PC-9 (cell line): ENCODE measurements around the gene SPON1. TPM values are rescaled to one million over a fixed set of nuclear protein-coding genes. Genes with fewer than 3 reads are reported as not detected.

ENCODE experiments used
- BruUV-seq: library from RNA; stranded (reverse); fragments of 400-500 nt; replicated peaks from 2 replicates; lab custom pipeline; 2021; lab: Mats Ljungman, UMichigan
- CTCF ChIA-PET: fragments of 300-600 bp; sonication (Branson Sonifier 250); formaldehyde crosslinking; loops from one replicate; lab custom pipeline; 2022; ENCODE audit warnings: antibody characterized with exemption; lab: Charles Lee
- POLR2A ChIA-PET: fragments of 300-600 bp; sonication (Branson Sonifier 250); formaldehyde crosslinking; loops from one replicate; lab custom pipeline; 2022; ENCODE audit warnings: antibody characterized with exemption; ENCODE audit not compliant: unreplicated experiment; lab: Charles Lee
- DNase-seq, 2 experiments: peaks; one replicate each; pipeline versions ENCODE4 v3.0.0 to v3.0.0-alpha.2; 2015 to 2022; ENCODE audit warnings: mixed read lengths in 1 of 2
- H2AFZ ChIP-seq: fragments of 200-600 bp; sonication (generic); 2 replicates; pipeline ENCODE4 v1.8.1; 2017; ENCODE audit warnings: antibody characterized with exemption
- H3F3A ChIP-seq: fragments of 200-600 bp; sonication (generic); 2 replicates; pipeline ENCODE4 v1.8.1; 2017; ENCODE audit warnings: antibody characterized with exemption, mild to moderate bottlenecking, low read depth; ENCODE audit not compliant: insufficient read depth
- H3K27ac ChIP-seq: fragments of 200-600 bp; sonication (generic); 2 replicates; pipeline ENCODE4 v1.6.1; 2016; ENCODE audit warnings: mixed run types
- H3K27me3 ChIP-seq: fragments of 200-600 bp; sonication (generic); 2 replicates; pipeline ENCODE4 v1.6.1; 2016; ENCODE audit warnings: low read depth, mixed run types; ENCODE audit not compliant: insufficient read depth
- H3K36me3 ChIP-seq: fragments of 200-600 bp; sonication (generic); 2 replicates; pipeline ENCODE4 v1.6.1; 2016; ENCODE audit warnings: low read depth, mixed run types
- H3K4me1 ChIP-seq: fragments of 200-600 bp; sonication (generic); replicated peaks from 2 replicates; pipeline ENCODE4 v1.6.1; 2016; ENCODE audit warnings: mixed run types; ENCODE audit not compliant: insufficient read depth
- H3K4me2 ChIP-seq: fragments of 200-600 bp; sonication (generic); 2 replicates; pipeline ENCODE4 v1.6.1; 2017; ENCODE audit warnings: mixed run types
- H3K4me3 ChIP-seq: fragments of 200-600 bp; sonication (generic); 2 replicates; pipeline ENCODE4 v1.6.1; 2016; ENCODE audit warnings: mixed run types
- H3K79me2 ChIP-seq: fragments of 200-600 bp; sonication (generic); 2 replicates; pipeline ENCODE4 v1.6.1; 2017; ENCODE audit warnings: low read depth, mixed run types
- H3K9me2 ChIP-seq: fragments of 200-600 bp; sonication (generic); 2 replicates; pipeline ENCODE4 v1.8.1; 2017; ENCODE audit warnings: mild to moderate bottlenecking; ENCODE audit not compliant: insufficient read depth
- H3K9me3 ChIP-seq: fragments of 200-600 bp; sonication (generic); 2 replicates; pipeline ENCODE4 v1.8.1; 2016; ENCODE audit warnings: low read depth; ENCODE audit not compliant: insufficient read depth
- H4K20me1 ChIP-seq: fragments of 200-600 bp; sonication (generic); 2 replicates; pipeline ENCODE4 v1.8.1; 2017; ENCODE audit not compliant: insufficient read depth
- EZH2 ChIP-seq: fragments of 200-600 bp; sonication (generic); IDR thresholded peaks from 2 replicates; pipeline ENCODE4 v1.8.0; 2017; ENCODE audit warnings: antibody characterized with exemption, low read depth
- intact Hi-C: fragments of 100-400 bp; cut with micrococcal nuclease; formaldehyde crosslinking; loops from one replicate; pipeline ENCODE4 v1.10.0; 2022; ENCODE audit not compliant: unreplicated experiment
- total RNA-seq: library from RNA; stranded (reverse); gene quantifications from 2 replicates; pipeline ENCODE4 v1.2.3, GENCODE V29; 2021
- TF ChIP-seq, protein P1 (sequence below): fragments of 200-600 bp; sonication (generic); conservative IDR thresholded peaks from 2 replicates; pipeline ENCODE4 v1.6.1; 2017; ENCODE audit warnings: mixed run types, antibody characterized with exemption, mild to moderate bottlenecking, moderate library complexity

The SPON1 gene
- total RNA-seq, 1 experiment from 2014 or later: 0.70 TPM

DNA sequence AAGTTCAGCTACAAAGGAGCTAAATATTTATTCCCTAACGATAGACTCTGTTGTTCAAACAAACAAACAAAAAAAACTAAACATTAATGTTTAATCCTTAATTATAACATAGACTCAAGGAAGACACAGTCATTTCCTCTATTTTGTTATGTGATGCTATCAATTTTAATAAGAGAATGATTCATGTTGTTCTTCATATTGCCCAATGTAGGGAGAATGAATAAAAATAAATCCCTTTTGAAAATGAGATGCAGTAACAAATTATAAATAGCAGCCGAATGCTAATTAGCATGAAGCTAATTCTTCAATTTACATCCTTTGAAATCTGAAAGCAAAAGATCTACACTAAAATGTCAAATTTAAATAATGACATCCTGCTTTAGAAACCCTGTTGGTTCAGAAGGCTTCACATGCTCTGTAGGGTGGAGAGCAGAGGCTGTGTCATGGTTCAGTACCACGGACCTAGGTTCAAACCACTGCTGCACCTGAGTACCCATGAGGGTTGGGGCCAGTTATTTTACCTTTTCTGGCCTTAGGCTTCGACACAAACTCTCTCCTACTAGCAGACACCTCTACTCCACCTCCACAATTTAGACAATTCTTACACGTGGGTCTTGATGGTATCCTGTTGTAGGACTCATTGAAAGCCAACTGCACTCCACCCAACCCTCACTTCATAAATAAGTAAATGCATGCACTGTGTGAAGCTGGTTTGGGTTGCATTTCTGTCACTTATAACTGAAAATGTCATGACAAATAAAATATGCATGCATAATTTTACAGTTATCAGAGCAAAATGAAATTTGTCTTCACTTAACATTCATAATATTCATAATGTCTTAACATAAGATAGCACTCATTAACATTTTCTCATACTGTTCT lies 307.4 kb downstream of the SPON1 start:
- Histone ChIP-seq H4K20me1 (no peaks in the 10 kb centered on the region), H3K4me3 (no peak overlapping the region), H3K27me3 (no peaks in the 10 kb centered on the region), H2AFZ (no peak overlapping the region), H3F3A (no peaks in the 10 kb centered on the region), H3K79me2 (no peaks in the 10 kb centered on the region), H3K27ac (no peak overlapping the region), H3K9me3 (no peaks in the 10 kb centered on the region), H3K9me2 (no peaks in the 10 kb centered on the region), H3K36me3 (no peaks in the 10 kb centered on the region), H3K4me1 (no peaks in the 10 kb centered on the region), H3K4me2 (no peak overlapping the region)
- TF ChIP-seq, protein P1, sequence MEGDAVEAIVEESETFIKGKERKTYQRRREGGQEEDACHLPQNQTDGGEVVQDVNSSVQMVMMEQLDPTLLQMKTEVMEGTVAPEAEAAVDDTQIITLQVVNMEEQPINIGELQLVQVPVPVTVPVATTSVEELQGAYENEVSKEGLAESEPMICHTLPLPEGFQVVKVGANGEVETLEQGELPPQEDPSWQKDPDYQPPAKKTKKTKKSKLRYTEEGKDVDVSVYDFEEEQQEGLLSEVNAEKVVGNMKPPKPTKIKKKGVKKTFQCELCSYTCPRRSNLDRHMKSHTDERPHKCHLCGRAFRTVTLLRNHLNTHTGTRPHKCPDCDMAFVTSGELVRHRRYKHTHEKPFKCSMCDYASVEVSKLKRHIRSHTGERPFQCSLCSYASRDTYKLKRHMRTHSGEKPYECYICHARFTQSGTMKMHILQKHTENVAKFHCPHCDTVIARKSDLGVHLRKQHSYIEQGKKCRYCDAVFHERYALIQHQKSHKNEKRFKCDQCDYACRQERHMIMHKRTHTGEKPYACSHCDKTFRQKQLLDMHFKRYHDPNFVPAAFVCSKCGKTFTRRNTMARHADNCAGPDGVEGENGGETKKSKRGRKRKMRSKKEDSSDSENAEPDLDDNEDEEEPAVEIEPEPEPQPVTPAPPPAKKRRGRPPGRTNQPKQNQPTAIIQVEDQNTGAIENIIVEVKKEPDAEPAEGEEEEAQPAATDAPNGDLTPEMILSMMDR: no peak
- TF ChIP-seq EZH2: no peak
- POLR2A ChIA-PET: no interaction called here
- no TSS peak for BruUV-seq
- intact Hi-C loops: no loop called here
- CTCF ChIA-PET: no interaction called here
- no peak for DNase-seq

DNA sequence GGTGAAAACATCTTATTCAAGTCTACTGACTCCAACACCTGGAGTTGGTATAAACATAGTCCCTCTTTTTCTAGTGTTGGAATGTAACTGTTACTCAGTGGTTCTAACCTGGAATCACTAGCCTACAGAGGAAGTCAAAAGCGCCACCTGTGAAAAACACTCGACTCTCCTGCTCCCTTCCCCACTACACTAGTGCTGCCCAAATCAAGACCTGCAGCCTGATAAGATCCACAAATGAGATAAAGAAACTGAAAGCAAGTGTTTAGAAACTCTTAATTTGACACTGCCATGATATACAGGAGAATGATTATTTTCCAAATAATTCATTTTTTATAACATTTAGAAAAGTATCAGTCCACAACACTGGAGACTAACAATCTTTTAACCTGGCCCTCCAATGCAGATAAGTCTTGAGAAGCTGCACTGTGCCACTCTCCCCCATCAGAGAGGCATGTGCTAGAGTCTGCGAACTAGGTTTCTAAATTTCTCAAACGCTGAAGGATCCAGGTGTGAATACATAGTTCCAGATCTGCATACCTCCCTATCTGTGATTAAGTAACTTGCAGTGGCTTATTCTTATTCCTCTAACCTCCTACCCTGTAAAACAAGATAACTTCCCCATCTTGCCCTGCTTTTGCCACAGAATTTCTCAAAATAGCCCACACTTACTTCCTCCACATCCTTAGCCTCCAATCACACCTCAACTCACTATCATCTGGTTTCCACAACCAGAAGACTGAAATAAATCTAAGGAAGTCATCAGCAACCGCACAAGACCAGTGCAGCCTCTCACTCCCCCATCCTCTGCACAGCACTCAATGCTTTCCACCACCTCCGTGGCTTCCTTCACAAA lies 308.4 kb downstream of the SPON1 start:
- BruUV-seq: no TSS peak
- no peaks in the 10 kb centered on the region for H3K4me1 ChIP-seq
- intact Hi-C loops: no loop called here
- H4K20me1 ChIP-seq: no peaks in the 10 kb centered on the region
- no peak for TF ChIP-seq EZH2
- TF ChIP-seq, protein P1: no peak
- H3K36me3 ChIP-seq: no peaks in the 10 kb centered on the region
- H3K4me3 ChIP-seq: no peak overlapping the region
- no peak for DNase-seq
- no peaks in the 10 kb centered on the region for H3K9me3 ChIP-seq
- no peak overlapping the region for H2AFZ ChIP-seq
- H3K27me3 ChIP-seq: no peaks in the 10 kb centered on the region
- ChIA-PET POLR2A (no interaction called here), CTCF (no interaction called here)
- H3K27ac ChIP-seq: no peak overlapping the region
- no peak overlapping the region for H3K4me2 ChIP-seq
- H3K79me2 ChIP-seq: no peaks in the 10 kb centered on the region
- H3K9me2 ChIP-seq: no peaks in the 10 kb centered on the region
- H3F3A ChIP-seq: no peaks in the 10 kb centered on the region

DNA sequence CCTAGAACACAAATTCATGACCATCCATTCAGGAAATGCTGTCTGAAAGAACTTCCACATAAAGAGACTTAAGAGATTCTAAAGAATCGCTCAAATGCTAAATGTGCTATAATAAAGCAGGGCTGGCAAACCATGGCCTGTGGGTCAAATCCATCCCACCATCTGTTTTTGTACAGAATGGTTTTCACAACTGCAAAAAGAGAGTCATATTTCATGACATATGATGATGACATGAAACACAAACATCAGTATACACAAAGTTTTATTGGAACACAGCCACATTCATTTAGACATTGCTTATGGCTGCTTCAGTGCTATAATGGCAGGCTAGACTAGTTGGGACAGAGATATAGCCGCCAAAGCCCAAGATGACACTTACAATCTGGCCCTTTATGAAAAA lies 311.4 kb downstream of the SPON1 start:
- no peak overlapping the region for H3K4me2 ChIP-seq
- TF ChIP-seq EZH2: no peak
- TF ChIP-seq, protein P1: no peak
- POLR2A ChIA-PET: no interaction called here

More for the DNA sequence above, 311.4 kb downstream of the SPON1 start:
- Histone ChIP-seq H3K9me3 (no peaks in the 10 kb centered on the region), H3K79me2 (no peaks in the 10 kb centered on the region), H3K4me3 (no peak overlapping the region), H3K9me2 (no peaks in the 10 kb centered on the region), H2AFZ (no peak overlapping the region), H3F3A (peaks cover 12% of the 10 kb centered on the region), H3K27me3 (no peaks in the 10 kb centered on the region), H4K20me1 (no peaks in the 10 kb centered on the region), H3K27ac (no peak overlapping the region), H3K4me1 (no peaks in the 10 kb centered on the region), H3K36me3 (no peaks in the 10 kb centered on the region)
- CTCF ChIA-PET: no interaction called here
- intact Hi-C loops: no loop called here
- no peak for DNase-seq
- BruUV-seq: no TSS peak
